A172 (cell line): Measurements from ENCODE around the gene TMEM11. TPM values are rescaled to one million over a fixed set of nuclear protein-coding genes. Genes with fewer than 3 reads are reported as not detected.

ENCODE experiments used
- DNase-seq: peaks from one replicate; pipeline ENCODE4 v3.0.0-alpha.2; 2015; ENCODE audit warnings: low spot score
- total RNA-seq: library from RNA; depleted of rRNA; stranded (reverse); fragments of >200 nt; shearing (Covaris generic); gene quantifications from 2 replicates; pipeline ENCODE4 v1.2.3, GENCODE V29; 2014

The TMEM11 gene
- total RNA-seq, 1 experiment from 2014 or later = 41.7 TPM

DNA sequence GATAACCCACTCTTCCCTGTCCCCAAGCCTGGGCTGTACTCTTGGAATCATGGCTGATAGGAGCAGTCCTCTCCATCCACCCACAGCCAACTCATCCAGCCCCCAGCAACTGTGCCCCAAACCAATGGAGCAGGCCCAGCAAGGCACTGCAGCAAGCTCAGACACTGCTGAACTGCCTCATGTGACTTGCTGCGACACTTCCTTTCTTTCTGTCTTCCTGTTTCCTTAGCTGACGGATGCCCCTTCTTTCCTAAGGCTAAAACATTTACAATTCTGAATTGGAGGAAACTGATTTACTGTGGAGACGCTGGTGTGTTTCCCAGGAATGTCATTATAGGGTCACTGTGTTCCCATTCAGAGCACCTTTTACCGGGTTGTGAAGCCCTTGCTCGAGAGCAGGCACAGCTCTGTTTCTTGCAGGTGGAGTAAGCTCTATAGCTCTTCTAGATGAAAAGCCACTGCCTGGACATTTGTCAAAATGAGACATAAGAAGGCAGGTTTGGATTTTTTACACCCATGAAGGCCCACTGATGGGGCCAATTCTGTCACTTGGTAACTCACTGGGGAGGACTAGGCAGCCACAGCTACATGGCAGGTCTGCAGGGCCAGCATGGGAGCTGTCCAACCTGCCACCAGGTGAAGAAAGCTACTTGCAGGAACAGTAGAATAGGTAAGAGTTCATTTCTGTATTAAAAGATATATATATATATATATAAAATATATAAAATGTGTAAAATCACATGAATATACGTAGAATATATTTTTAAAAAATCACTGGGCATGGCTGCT is 27.4 kb downstream of the TMEM11 start:
- no peak for DNase-seq

- no peak for DNase-seq
Measured at GRCh38 chr17:21185061-21185460, 28.9 kb downstream of the TMEM11 start.

GRCh38 chr17:21184570-21184969 is 29.4 kb downstream of the TMEM11 start:
- no peak for DNase-seq

DNA sequence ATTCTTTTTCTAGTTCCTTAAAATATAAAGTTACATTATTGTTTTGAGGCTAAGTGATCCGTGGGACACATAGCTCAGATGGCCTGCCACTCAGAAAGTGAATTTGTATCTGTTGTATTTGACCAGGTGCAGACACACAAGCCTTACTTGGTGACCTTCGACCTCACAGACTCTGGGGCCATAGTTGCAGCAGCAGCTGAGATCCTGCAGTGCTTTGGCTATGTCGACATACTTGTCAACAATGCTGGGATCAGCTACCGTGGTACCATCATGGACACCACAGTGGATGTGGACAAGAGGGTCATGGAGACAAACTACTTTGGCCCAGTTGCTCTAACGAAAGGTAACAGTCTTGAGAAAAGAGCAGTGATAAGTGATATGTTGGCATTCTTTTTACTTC is 30.5 kb downstream of the TMEM11 start:
- DNase-seq = no peak

DNA sequence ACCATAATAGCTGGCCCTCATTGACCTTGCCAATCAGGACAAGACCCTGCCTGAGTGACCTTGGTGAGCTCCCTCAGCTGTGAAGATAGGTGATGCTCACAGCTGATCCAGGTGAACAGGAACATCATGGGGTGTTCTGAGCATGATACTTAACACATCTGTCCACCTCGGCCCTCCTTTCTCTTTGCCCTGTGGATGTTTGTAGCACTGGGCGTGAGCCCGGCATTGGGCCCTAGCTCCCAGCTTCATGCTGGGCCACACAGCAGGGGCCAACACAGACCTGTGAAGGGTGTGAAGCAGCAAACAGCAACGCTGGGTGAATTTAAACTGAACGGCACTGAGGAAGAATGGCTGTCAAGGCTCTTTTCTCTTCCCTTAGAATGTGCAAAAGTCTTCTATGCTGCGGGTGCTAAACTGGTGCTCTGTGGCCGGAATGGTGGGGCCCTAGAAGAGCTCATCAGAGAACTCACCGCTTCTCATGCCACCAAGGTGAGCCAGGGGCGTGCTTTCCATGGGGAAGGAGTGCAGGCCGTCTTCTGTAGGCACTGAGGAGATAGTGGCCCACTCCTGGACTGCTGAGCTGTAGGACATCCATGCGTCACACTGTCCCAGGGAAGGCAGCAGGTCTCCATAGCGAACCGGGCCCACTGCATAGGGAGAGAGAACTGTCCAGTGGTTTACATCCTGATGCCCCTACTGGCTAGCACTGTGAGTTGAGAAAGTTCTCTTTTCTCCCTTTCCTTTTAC is 35.9 kb downstream of the TMEM11 start:
- DNase-seq = no peak

GRCh38 chr17:21177401-21177800 is 36.6 kb downstream of the TMEM11 start:
- DNase-seq = no peak

DNA sequence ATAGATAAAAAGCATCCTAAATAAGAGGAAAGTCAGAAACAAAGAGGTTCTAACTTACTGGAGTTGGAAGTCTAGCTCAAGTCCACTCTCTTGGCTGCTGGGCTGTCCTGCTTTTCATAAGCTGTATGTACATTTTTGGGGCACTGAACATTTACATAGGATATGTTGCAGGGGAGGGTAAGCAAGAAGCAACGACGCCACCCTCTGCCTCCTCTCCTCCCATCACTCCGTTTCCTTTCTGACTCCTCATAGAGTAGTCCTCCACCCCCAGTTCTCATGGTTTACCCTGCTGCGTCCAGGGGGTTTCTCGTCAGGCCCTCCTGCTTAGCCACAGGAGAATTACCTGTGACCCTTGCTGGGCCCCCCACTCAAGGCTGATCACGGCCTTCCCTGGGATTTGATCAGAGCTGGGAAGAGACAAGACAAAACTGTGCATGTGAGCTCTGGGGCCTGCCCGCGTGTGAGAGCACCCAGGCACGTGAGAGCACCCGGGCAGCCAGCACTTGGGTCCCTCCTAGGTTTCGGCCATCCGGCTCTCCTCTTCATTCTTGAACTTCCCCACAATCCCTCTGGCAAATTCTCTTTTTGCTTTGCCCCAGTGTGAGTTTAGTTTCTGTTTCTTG is 37.1 kb downstream of the TMEM11 start:
- DNase-seq = no peak

DNA sequence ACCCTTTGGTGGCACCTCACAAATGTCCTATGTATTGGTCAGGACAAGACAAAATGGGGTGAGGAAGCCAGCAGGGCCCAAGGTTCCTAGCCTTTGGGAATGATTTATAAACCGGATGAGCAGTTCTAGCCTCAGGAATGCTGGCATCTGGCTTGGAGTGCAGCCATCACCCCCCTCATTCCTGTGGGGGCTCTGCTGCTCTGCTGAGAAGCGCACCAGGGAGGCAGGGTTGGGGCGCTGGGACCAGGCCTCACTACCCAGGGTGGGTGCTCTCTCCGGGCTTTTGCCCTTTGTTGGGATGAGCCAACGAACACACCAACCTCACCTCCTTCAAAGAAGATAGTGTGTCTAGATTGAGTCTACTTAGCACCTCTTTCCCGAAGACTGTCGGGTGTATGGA is 39.2 kb downstream of the TMEM11 start:
- no peak for DNase-seq

DNA sequence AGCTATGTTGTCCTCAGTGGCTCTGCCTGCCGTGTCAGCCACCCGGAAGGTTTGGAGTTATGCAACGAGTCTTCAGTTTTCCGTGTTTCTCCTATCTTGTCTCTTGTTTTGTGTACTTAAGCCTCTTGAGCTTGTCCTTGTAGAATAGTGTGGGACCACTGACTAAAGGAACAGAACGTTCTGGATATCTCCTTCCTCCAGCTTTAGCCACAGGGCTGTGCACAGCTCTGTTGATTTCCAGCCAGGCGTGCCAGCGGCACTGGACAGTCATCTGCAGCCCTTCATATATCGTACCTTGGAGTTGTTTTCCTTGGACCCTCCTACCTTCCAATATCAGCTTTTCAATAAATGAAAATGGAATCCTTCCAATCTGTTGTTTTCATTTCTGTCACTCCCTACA is 39.8 kb downstream of the TMEM11 start:
- DNase-seq = no peak

GRCh38 chr17:21173543-21173942 is 40.4 kb downstream of the TMEM11 start:
- no peak for DNase-seq

DNA sequence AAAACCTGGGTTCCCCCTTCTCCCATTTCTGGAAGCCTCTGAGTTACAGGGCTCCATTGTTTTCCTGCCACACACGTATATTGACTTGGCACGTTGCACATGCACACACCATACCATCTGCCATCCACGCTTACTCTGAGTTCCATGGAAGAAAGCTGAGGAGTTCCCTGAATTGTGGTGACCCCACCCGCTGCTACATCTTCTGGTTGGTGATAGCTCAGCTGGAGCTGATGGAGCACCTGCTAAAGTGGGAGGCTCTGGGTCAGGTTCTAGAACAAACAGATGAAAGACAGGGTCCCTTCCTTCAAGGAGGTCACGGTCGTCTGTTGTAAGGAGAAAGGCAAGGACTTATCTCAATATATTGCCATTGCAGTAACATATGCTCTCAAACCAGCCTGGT is 41.1 kb downstream of the TMEM11 start:
- DNase-seq = no peak

DNA sequence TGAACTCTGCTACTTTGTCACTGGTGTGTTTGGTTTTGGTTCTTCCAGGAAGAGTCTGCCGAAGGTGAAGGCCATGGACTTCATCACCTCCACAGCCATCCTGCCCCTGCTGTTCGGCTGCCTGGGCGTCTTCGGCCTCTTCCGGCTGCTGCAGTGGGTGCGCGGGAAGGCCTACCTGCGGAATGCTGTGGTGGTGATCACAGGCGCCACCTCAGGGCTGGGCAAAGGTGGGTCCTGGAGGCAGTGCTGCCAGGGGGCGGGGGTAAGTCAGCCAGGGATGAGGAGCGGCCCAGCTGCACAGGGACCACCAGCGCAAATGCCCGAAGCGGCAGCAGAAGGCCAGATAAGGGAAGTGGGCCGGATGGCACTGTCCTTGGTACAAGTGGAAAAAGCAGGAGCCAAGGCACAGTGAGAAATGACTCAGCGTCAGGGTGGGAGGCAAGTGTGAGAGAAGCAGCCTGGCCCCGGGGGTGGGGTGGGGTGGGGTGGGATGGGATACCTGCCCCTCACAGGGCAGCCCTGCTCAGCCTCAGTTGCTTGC is 41.9 kb downstream of the TMEM11 start:
- no peak for DNase-seq

- no peak for DNase-seq
Measured at GRCh38 chr17:21171309-21171922, 42.5 kb downstream of the TMEM11 start.

DNA sequence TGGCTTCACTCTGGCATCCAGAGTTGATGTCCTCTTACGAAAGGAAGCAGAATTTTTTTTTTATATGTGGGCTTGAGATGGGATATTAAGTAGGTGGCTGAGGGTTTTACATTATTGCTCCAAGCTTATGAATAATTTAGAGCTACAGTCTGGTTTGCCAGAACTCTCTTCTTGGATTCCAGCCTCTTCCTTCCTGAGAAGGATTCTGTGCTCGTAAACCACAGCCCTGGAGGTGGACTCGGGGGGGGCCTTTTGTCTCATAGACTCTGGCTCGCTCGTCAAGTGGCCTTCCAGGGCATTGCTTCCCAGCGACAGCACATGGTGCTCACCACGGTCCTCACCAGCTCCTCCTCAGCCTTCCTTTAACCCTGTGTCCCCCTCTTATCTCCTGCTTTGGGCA is 43.2 kb downstream of the TMEM11 start:
- no peak for DNase-seq

- no peak for DNase-seq
Measured at GRCh38 chr17:21169496-21169895, 44.5 kb downstream of the TMEM11 start.

GRCh38 chr17:21168555-21168865 is 45.5 kb downstream of the TMEM11 start:
- no peak for DNase-seq

DNA sequence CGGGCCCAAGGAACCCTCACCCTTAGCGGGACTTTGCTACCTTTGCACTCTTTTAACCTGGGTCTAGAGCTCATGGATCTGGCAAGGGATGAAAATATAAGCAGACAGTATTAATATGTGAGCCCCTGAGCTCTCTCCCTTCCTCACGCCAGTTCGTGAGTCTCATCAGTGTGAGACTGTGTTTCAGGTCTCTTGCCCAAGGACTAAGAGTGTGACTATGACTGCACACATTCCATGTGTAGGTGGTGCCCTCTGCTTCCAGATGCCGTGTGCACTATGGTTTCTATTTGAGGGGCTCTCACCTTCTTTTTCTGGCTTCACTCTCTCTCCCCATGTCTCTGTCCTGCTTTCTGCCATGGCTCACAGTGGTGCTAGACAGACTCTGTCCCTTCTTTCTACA is 46.7 kb downstream of the TMEM11 start:
- DNase-seq = no peak

DNA sequence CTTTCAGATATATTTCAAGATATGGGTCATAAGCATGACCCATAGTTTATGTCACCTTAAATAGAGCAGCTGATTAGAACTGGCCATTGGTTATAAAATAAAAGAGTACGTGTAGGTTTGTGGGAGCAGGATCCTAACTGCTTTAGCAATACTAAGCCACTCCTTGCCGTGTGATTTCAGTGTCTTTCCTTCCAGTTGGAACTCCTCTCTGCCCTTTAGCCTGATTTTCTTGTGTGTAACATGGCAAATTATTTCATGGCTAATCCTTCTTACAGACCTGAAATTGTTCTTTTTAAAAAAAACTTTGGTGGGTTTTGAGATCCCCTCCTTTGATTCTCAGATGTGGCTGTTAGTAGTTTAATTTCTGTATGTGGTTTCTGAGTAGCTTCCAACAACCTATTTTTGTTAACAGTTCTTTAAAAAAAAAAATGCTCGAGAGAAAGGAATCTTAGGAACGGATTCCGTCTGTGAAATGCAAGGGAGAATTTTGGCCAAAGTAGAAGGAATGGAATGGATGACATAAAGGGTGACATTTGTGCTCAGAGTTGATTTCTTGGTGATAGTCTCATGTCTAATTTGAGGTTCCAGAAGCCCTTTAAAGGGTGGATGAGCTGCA is 47.3 kb downstream of the TMEM11 start:
- DNase-seq = no peak

DNA sequence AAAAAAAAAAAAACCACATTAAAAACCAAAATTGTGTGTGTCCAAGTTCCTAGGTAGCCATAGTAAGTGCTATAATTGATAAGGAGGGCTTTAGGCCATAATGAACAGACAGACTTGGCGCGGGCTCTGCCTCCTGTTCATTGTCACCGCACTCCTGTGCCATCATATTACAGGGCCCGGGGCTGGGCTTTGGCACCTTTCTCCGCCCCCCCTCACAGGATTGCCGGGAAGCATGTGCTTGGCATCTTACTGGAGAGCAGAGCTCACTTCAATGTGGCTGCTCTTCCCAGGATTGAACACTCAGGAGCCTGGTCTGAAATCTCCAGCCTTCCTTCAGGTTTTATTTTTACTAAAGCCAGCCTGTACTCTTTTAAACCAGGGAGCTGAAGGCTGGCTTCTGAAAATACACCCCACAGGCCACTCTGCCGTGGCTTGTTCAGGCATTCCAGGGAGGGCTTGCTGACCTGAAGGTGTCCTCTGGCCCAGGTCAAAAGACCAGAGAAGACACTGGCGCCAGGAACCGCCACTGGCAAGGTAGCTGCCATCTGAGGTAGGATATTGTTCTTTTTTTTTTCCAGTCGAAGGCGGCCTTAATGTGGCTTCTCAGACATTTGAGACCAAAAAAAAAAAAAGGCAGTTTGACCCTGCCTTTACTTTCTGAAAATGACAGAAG is 47.9 kb downstream of the TMEM11 start:
- no peak for DNase-seq

DNA sequence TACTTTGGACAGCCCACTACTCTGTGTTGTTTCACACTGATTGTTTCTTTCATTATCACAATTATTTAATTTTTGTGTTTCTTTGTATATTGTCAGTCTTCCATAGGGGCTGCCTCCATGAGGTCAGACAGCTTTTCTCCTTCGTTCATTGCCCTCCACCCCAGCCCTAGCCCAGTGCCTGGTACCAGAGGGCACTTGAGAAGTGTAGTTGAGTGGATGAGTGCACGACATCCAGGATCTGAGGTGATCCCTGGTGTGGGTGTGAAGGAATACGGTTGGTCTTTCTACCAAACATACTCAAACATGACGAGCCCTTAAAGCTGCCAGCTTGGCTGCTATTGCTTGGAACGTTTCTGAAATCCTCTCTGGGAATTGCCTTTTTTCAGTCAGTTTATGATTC is 49.3 kb downstream of the TMEM11 start:
- DNase-seq = no peak

- DNase-seq = no peak
Measured at GRCh38 chr17:21164216-21164615, 49.7 kb downstream of the TMEM11 start.
